NCI-H524 treated with DMSO at 0.1 percent for 48 hours (cell line): ENCODE data around the gene CCDC171.
"Not testable (repeated sequence)": the region's sequence is repeated elsewhere in the genome, so short reads cannot be mapped to it uniquely, and the experiment has no call there.

Source experiments
- DNase-seq: peaks from one replicate; lab custom pipeline; 2025; lab: John Stamatoyannopoulos, UW

The CCDC171 gene

GRCh38 chr9:15552636-15553527, at the start of gene CCDC171:
Gene CCDC171, plus strand, starts transcription at chr9:15553043. Its CDS starts 11,046 bp downstream, at chr9:15564089.
- DNase-seq = peak; percentile 59

DNA sequence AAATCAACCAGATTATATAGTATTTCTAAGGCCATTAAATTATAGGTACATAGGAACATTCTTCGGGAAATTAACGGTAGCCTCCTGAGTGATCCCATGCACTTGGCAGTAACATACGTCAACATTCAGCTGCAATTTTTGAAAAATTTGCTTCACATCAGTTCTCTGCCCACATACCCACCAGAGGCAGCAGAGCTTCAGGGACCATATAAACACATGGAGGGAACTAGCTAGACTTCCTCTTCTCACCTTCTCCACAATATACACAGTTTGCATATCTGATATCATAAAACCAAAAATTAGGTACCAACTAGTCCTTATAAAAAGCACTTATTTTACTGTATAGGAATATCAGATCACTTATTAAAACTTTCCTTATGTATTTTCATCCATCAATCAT, 46.9 kb upstream of the CCDC171 start:
- no peak for DNase-seq

DNA sequence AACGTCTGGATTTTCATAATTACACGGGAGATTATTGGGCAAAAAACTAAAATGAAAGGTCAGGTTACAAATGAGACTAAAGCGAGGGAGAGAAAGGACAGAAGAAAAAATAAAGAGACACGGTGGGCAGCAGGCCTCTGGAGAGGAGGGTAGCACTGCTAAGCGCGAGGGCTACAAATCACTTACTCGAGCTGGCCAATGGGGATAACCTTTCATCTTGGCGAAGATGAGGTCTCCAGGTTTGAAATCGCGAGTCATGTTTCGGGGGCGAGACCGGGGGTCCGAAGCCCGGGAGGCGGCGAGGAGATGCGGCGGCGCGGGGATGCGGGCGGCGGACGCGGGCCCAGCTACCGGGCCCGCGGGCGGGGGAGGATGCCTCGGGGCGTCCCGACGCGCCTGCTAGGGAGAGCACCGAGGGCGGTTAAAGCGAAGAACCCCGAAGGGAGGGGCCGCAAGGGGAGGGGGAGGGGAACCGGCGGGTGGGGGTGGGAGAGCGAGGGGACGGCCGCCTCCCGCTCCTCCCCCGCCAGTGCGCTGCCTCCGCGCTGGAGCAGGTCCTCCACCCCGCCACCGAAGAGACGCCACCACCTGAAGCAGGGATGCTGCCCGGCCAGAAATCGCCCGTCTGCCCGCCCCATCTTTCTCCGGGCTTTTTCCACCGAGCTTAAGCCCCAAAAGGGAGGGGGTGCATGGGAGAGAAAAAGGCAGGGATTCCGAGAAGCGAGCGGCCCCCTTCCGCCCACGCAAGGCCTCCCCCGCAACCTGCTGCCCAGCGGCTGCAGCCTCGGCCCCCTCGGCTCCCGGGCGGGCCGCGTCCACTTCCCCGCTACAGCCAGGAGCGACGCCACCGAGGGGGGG, 42.7 kb upstream of the CCDC171 start:
- no peak for DNase-seq

GRCh38 chr9:15510789-15511575, 41.9 kb upstream of the CCDC171 start, which contains the start of gene PSIP1:
Gene PSIP1, minus strand, starts transcription at chr9:15510970. Its CDS starts 782 bp downstream, at chr9:15510188.
- DNase-seq = peak; percentile 34

DNA sequence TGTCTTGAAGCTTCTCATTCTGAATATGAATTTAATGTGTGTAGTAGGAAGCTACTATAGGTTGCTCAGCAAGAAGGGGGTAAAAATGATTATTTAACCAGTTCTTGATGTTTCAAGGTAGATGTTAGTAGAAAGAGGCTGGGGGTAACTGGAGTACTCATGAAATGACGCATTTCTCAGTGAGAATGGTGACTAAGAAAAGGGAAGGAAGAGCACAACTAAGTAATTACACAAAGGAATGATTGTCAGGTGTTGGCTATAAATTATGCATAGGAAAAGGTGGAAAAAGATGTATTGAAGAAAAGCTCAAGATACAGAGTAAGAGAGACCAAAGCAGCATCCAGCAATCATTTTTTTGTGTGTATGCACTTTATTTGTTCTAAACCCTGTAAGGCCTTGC, 40.6 kb upstream of the CCDC171 start:
- no peak for DNase-seq

DNA sequence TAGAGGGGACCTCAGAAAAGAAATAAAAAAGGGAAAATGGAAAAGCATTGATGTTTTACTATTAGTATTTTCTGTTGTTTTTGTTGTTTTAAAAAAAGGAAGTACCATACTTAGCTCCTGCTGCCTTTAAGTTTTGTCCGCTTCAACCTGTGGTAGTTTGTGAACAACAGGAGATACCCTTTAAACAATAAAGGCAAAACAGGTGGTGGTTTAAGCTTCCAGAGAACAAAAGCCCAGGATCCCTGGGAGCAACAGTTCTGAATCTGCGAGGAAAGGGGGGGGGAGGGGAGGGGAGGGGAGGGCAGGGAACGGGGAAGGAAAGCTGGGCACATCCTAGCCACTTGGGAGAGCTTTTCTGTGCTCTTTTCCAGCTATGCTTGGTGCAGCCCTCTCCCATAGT, 40.0 kb upstream of the CCDC171 start:
- no peak for DNase-seq

- DNase-seq = no peak
Observed at GRCh38 chr9:15513335-15513734, 39.5 kb upstream of the CCDC171 start.

DNA sequence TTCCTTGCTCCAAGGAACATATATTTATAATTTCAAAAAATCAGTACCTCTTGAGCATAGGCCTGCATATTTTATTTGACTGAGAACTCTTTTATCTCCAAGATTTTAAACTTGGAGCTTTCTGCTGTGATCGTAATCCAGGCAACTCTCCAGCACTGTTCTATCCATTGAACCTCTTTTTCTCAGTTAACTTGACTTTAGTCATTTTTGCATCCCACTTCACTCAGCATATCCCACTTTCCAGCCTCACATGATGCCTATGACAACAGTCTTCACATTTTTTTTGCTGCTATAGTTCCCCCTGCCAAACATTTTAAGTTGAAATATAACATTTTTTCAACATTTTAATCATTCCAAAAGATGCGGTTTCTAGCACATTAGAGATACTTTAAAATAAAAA, 33.0 kb upstream of the CCDC171 start:
- no peak for DNase-seq

- no peak for DNase-seq
Observed at GRCh38 chr9:15521254-15521653, 31.6 kb upstream of the CCDC171 start.

DNA sequence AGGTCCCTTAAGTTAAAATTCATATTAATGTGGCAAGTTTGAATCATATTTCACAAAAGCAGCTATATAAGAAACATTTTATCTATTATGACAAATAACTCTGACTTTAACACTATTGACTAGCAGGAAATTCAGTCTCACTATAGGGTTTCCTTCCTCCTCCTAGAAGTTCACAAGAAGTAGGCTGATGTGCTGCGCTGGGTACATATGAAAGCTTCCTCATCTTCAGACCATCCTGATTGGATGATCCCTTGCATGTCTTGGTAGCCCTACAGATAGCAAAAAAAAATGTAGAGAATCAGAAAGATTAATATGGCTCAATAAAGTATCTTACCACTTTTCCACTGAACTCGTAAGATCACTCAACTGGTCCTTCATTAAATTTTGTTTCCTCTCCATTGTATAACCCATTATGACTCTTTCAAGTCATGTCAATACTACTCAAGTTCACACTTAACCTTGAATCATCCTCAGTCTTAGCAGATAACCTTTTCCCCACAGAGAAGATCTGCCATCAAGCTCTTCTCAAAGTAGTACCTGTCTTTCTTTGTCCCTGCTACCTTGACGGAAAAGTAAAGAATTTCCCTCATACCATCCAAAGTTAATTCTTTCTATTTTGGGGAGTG, 30.6 kb upstream of the CCDC171 start:
- no peak for DNase-seq

DNA sequence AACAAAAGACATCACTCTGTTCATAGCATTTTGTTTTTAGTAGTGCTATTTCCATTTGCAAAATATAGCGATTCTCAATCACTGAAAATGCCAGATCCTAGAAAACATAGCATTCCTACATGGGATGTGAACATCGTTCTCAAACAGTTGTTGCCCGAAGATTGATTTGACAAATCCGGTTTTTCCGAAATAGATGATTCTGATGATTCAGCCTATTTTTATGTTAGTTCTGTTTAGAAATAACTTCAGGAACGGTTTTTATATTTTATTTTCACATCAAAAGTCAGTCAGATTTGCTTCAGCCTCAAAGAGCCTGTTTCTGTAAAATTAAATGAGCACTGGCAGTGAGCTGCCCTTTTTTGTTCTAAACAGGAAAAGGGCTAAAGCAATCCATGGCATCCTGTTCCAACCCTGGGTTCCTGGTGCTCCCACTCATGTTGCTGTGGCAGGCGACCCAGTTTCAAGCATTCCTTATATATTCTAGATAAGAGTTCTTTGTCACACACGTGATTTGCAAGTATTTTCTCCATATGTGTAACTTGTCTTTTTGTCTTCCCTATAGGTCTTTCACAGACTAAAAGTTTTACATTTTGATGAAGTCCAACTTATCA, 27.9 kb upstream of the CCDC171 start:
- no peak for DNase-seq

DNA sequence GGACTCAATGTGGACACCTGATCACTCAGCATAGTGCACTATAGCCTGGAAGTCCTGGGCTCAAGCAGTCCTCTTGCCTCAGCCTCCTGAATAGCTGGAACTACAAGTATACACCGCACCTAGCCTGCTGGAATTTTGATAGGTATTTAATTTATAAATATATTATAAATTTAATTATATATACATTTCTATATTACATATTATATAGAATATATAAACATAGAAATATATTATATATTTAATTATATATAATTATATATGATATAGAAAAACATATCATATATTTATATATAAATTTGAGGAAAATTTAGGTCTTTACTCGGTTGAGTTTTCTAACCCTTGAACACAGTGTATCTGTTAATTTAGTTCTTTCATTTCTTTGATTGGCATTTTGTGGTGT, 26.9 kb upstream of the CCDC171 start:
- no peak for DNase-seq

DNA sequence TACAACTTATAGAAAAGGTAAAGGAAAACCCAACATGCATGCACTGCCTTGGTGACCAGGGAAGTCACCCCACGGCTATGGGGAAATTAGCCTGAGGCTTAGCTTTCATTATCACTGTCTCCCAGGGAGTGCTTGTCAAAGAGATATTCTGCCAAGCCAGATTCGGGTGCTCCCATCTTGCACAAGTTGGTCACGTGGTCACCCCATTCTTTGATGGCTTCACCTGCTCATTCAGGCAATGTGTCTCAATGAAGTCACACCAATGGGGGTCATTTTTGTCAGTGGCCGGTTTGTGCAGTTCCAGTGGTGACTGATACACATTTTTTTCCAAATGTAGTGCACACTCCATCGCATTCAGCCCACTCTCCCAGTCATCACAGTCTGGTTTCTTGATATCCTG, 25.8 kb upstream of the CCDC171 start:
- DNase-seq = not testable (repeated sequence)

- DNase-seq = no peak
Observed at GRCh38 chr9:15529566-15530324, 23.1 kb upstream of the CCDC171 start.

DNA sequence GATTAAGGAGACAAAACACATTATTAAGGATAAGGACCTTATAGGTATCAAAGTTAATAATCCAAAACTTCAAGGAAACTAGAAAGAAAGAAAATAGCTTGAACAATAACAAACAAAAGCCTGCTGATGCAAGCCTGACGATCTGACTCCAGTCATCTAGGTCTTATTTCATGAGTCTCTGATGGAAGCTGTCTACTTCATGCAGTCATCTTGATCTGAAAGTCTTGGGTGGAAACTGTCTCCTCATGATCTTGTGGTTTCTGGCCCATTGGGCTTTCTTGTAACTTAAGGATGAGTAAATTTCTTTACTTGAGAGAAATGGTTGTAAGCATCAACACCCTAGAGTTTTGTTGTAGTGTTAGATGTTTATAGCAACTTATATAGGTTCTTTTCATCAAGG, 21.5 kb upstream of the CCDC171 start:
- no peak for DNase-seq

DNA sequence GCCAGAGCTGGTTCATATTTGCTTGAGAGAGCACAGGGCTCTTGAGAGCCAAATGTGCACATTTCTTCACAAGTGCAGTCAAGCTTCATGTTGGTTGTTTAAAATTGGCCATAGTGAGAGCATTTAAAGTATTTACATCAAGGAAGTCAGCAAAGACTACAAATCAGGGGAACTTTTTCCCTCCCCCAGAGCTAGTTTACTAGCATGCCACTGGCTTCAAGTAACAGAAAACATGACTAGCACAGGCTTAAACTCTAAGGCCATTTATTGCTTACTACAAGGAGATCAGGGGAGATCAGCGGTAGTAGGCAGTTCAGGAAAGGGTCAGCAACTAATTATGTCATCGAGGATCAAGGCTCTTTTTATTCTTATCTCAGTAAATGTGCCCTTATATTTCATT, 11.0 kb upstream of the CCDC171 start:
- no peak for DNase-seq

DNA sequence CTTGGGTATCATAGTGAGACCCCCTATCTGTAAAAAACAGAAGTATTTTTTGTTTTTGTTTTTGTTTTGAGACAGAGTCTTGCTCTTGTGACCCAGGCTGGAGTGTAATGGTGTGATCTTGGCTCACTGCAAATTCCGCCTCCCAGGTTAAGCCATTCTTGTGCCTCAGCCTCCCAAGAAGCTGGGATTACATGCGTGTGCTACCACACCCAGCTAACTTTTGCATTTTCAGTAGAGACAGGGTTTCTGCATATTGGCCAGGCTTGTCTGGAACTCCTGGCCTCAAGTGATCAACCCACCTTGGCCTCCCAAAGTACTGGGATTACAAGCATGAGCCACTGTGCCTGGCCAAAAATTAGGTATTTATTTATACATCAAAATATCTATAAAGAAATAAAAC, 10.2 kb upstream of the CCDC171 start:
- DNase-seq = no peak

DNA sequence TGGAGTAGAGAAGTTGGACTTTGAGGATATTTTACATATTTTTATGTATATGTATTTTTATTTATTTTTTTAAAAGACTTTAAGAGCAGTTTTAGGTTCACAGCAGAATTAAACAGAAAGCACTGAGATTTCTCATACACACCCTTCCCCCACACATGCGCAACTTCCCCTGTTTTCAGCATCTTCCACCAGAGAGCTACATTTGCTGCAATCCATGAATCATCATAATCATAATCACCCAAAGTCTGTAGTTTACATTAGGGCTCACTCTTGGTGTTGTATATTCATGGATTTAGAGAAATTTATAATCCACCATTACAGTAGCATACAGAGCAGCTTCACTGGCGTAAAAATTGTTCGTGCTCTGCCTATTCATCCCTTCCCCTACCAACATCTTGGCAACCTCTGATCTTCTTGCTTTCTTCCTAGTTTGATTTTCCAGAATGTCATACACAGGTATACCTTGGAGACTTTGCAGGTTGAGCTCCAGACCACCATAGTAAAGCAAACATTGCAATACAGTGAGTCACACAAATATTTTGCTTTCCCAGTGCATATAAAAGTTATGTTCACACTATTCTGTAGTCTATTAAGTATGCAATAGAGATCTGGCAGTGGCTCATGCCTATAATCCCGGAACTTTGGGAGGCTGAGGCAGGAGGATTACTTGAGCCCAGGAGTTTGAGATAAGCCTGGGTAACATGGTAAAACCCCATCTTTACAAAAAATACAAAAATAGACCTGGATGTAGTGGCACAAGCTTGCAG, 9.6 kb upstream of the CCDC171 start:
- DNase-seq = no peak

DNA sequence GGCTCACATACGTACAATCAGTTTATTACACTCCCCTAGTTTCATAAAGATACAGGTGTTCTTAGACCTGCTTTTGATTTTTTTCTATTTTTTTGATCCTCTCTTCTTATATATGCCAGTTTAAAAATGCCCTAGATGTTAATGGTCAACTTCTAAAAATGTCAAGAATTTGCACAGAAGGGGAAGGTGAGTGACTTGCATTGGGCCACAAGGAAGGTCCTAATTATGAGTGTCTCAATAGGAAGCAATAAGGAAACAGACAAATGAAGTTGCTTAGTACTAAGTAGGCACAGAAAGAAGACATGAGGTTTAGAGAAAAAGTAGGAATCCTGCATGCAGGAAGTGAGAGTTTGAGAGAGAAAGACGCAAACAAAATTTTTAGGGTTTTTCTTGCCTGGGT, 3.2 kb upstream of the CCDC171 start:
- DNase-seq = no peak

DNA sequence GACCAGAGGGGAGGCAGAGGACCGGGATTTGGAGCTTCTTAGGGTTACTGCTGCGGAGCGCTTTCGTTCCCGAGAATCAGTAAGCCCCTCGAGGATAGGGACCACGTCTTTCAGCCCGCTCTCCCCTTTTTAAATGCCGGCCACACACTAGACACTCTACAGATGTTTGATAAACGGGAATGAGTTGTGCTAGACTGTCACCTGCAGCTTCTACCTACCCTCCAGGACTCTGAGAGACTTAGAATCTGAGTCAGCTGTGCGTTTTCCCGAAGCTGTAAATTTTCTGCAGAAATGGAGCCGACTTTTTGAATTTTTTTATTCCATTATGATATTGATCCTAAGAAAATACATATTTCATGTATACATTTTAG, 670 bp downstream of the CCDC171 start:
- DNase-seq = no peak
